ENCODE data around the gene RNASE13. TPM values are rescaled to one million over a fixed set of nuclear protein-coding genes. Genes with fewer than 3 reads are reported as not detected.

Gene RNASE13
- total and polyA plus RNA-seq, 2 of the 4 experiments (the other 2 are of a cell fraction): not detected

DNA sequence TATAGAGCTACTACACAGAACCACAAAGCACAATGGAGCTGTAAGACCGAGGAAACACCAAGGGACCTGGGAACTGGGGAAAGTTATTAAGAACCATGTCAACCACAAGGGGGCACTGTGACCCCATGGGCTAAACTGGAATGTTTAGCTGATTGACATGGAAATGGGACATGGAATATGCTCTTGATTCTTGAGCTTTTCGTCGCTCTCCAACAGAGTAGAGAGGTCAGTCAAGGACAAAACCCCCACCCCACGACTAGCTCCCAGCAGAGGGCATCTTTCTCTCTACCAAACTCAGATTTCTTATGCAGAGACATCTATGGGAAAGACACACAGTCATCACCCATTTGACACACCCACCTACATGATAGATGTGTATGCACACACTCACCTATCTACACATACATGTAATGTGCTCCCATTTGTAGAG lies 19.8 kb downstream of the RNASE13 start:
- 0% methylated on average over 1 of the region's 4 CpGs; no CpG with 5 or more reads in 1 of the 2 experiments for WGBS, 2 experiments (ENCODE audit: extremely low coverage in 2 of 2, insufficient read length in 1 of 2)
- H3K18ac ChIP-seq (ENCODE audit: low read depth, low read length): no peak overlapping the region
- H2BK5ac ChIP-seq (ENCODE audit: low read depth, low read length, poor library complexity, severe bottlenecking): no peak overlapping the region
- no peak overlapping the region for H2BK120ac ChIP-seq (ENCODE audit: low read depth, low read length)
- ChIA-PET POLR2A (ENCODE audit: unreplicated experiment) (no interaction called here), CTCF (interaction anchor here (0.5 to 3.0 kb wide), 30 partner anchors 9 to 590 kb away, joined by 3 to 44 read pairs (median 4); partner anchors contain the start of genes NDRG2, SLC39A2 and TMEM253)
- no peak overlapping the region for H2AFZ ChIP-seq (replicated peaks; ENCODE audit: low read length, poor library complexity)
- intact Hi-C loops (cut with micrococcal nuclease): loop anchor here (1.0 kb wide), 4 partner anchors 26 to 90 kb away; no protein-coding TSS in a partner anchor
- H3K27ac ChIP-seq (ENCODE audit: insufficient read depth, low read length): no peak overlapping the region
- DNase-seq: peak; percentile 83
- no peak overlapping the region for H4K5ac ChIP-seq (ENCODE audit: low read depth, low read length)
- peaks cover 23% of the 10 kb centered on the region for H3K27me3 ChIP-seq (ENCODE audit: control insufficient read depth, insufficient read depth, low read length)
- no peak overlapping the region for H3K4ac ChIP-seq (ENCODE audit: low read depth, low read length)
- no peaks in the 10 kb centered on the region for H3K79me1 ChIP-seq (ENCODE audit: low read depth in 1 of 2, low read length in 2 of 2)
- H3K9ac ChIP-seq (ENCODE audit: low read depth, low read length): no peak overlapping the region
- H3K23ac ChIP-seq (ENCODE audit: low read depth, low read length): no peak overlapping the region
- no peak overlapping the region for H3K4me3 ChIP-seq (ENCODE audit: insufficient read depth, low read depth, low read length)
- H2BK20ac ChIP-seq (ENCODE audit: low read depth, low read length): no peak overlapping the region
- H3K9me1 ChIP-seq (ENCODE audit: insufficient read depth, low read length): no peaks in the 10 kb centered on the region
- H3K36me3 ChIP-seq (ENCODE audit: control insufficient read depth, insufficient read depth, low read length): no peaks in the 10 kb centered on the region
- no peak overlapping the region for H2BK15ac ChIP-seq (ENCODE audit: low read depth, low read length)
- no TSS peak for BruUV-seq (replicated peaks)
- no peak overlapping the region for H2AK5ac ChIP-seq (ENCODE audit: low read depth, low read length)
- peak; percentile 96 for TF ChIP-seq RAD21 (IDR thresholded peaks at IDR 0.05; ENCODE audit: low read length)
- TF ChIP-seq, protein P1, sequence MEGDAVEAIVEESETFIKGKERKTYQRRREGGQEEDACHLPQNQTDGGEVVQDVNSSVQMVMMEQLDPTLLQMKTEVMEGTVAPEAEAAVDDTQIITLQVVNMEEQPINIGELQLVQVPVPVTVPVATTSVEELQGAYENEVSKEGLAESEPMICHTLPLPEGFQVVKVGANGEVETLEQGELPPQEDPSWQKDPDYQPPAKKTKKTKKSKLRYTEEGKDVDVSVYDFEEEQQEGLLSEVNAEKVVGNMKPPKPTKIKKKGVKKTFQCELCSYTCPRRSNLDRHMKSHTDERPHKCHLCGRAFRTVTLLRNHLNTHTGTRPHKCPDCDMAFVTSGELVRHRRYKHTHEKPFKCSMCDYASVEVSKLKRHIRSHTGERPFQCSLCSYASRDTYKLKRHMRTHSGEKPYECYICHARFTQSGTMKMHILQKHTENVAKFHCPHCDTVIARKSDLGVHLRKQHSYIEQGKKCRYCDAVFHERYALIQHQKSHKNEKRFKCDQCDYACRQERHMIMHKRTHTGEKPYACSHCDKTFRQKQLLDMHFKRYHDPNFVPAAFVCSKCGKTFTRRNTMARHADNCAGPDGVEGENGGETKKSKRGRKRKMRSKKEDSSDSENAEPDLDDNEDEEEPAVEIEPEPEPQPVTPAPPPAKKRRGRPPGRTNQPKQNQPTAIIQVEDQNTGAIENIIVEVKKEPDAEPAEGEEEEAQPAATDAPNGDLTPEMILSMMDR (conservative IDR thresholded peaks at IDR 0.05; ENCODE audit: low read depth, low read length): peak; percentile 96
- peak; percentile 95 for TF ChIP-seq SMC3 (IDR thresholded peaks at IDR 0.05; ENCODE audit: low read depth, low read length)
- no peak for TF ChIP-seq CEBPB (IDR thresholded peaks at IDR 0.05; ENCODE audit: low read depth, low read length)
- no peak overlapping the region for H4K91ac ChIP-seq (ENCODE audit: insufficient read depth, low read depth, low read length)
- H3K4me2 ChIP-seq (ENCODE audit: low read depth, low read length): no peak overlapping the region
- H4K8ac ChIP-seq (ENCODE audit: low read depth in 2 of 2, low read length in 2 of 2): no peak overlapping the region
- dilution Hi-C loops (cut with HindIII; ENCODE audit: low sequenced_read_pairs, unreplicated experiment): no loop called here
- H2AK9ac ChIP-seq (replicated peaks; ENCODE audit: low read depth, low read length, poor library complexity): no peak overlapping the region
- H3K56ac ChIP-seq (ENCODE audit: extremely low read depth, insufficient read depth, low read length): no peak overlapping the region
- ATAC-seq (ENCODE audit: low read depth): peak; percentile 90
- H4K20me1 ChIP-seq (ENCODE audit: insufficient read depth, low read length): no peaks in the 10 kb centered on the region
- no peaks in the 10 kb centered on the region for H3K4me1 ChIP-seq (ENCODE audit: control insufficient read depth, insufficient read depth, low read length)
- in situ Hi-C loops (cut with MboI; ENCODE audit: low sequenced_read_pairs): loop anchor here (5.0 kb wide), 1 partner anchor 88 kb away; the partner anchor contains the start of gene TMEM253
- no peaks in the 10 kb centered on the region for H3K9me3 ChIP-seq (ENCODE audit: control insufficient read depth, insufficient read depth, low read length)
- H3K14ac ChIP-seq (replicated peaks; ENCODE audit: low read depth, low read length): no peak overlapping the region

Data from IMR-90 (cell line).